Mesothelial cell of epicardium (in vitro differentiated cells): Measurements from ENCODE around the gene PIWIL4. TPM values are rescaled to one million over a fixed set of nuclear protein-coding genes. Genes with fewer than 3 reads are reported as not detected.

Experiments used
- DNase-seq, 2 experiments: peaks; one replicate each; pipeline ENCODE4 v3.0.0; 2021; ENCODE audit warnings: low spot score in 2 of 2; ENCODE audit not compliant: unreplicated experiment in 2 of 2
- H3K27ac Mint-ChIP-seq: 2 replicates; pipeline ENCODE4 v1.8.0; 2021; ENCODE audit warnings: mixed read lengths
- H3K27me3 Mint-ChIP-seq: 2 replicates; pipeline ENCODE4 v1.8.0; 2021; ENCODE audit warnings: low read depth, mixed read lengths
- H3K36me3 Mint-ChIP-seq: 2 replicates; pipeline ENCODE4 v1.8.0; 2021; ENCODE audit warnings: mixed read lengths
- H3K4me1 Mint-ChIP-seq: 2 replicates; pipeline ENCODE4 v1.8.0; 2021; ENCODE audit warnings: mixed read lengths
- H3K4me3 Mint-ChIP-seq: 2 replicates; pipeline ENCODE4 v1.8.0; 2021; ENCODE audit warnings: mild to moderate bottlenecking, moderate library complexity, mixed read lengths
- H3K9me3 Mint-ChIP-seq: 2 replicates; pipeline ENCODE4 v1.8.0; 2021; ENCODE audit warnings: mixed read lengths
- total RNA-seq: library from RNA; stranded (reverse); gene quantifications from 3 replicates; pipeline ENCODE4 v1.2.1, GENCODE V29; 2021
- TF ChIP-seq, protein P1 (sequence below): fragments of 200-600 bp; sonication (generic); IDR thresholded peaks from one replicate; pipeline ENCODE4 v1.5.0; 2021; ENCODE audit warnings: antibody characterized with exemption; ENCODE audit not compliant: unreplicated experiment

PIWIL4 gene
- 4.1 to 5.0 TPM (median 4.9 TPM) in 3 replicates for total RNA-seq

DNA sequence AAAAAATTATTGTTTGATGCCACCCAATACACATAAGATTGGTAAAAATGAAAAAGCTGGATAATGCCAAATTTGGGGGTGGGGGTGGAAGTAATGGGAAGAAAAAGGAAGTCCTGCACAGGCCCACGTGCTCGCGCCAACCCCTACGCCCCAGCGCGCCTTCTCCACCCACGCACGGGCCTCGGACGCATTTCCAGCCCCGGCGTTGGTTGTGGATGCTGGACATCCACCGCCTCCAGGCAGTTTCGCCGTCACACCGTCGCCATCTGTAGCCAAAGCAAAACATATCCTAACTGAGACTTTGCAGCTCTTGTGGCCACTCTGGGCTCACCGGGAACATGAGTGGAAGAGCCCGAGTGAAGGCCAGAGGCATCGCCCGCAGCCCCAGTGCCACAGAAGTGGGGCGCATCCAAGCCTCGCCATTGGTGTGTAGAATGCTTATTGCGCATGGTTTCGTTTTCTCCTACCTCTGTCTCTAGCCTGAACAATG lies at the start of gene PIWIL4:
Gene PIWIL4, plus strand, starts transcription at position 188 of the 490 bp plus-strand sequence. Its CDS starts 151 bp downstream, at position 339.
- DNase-seq = no peak
- TF ChIP-seq, protein P1, sequence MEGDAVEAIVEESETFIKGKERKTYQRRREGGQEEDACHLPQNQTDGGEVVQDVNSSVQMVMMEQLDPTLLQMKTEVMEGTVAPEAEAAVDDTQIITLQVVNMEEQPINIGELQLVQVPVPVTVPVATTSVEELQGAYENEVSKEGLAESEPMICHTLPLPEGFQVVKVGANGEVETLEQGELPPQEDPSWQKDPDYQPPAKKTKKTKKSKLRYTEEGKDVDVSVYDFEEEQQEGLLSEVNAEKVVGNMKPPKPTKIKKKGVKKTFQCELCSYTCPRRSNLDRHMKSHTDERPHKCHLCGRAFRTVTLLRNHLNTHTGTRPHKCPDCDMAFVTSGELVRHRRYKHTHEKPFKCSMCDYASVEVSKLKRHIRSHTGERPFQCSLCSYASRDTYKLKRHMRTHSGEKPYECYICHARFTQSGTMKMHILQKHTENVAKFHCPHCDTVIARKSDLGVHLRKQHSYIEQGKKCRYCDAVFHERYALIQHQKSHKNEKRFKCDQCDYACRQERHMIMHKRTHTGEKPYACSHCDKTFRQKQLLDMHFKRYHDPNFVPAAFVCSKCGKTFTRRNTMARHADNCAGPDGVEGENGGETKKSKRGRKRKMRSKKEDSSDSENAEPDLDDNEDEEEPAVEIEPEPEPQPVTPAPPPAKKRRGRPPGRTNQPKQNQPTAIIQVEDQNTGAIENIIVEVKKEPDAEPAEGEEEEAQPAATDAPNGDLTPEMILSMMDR = no peak
- no peaks in the 10 kb centered on the region for H3K36me3 Mint-ChIP-seq
- H3K4me1 Mint-ChIP-seq = peaks cover 8% of the 10 kb centered on the region
- H3K27ac Mint-ChIP-seq = no peak within 1 kb of the TSS
- H3K9me3 Mint-ChIP-seq = no peaks in the 10 kb centered on the region
- no peak within 1 kb of the TSS for H3K4me3 Mint-ChIP-seq
- no peaks in the 10 kb centered on the region for H3K27me3 Mint-ChIP-seq

DNA sequence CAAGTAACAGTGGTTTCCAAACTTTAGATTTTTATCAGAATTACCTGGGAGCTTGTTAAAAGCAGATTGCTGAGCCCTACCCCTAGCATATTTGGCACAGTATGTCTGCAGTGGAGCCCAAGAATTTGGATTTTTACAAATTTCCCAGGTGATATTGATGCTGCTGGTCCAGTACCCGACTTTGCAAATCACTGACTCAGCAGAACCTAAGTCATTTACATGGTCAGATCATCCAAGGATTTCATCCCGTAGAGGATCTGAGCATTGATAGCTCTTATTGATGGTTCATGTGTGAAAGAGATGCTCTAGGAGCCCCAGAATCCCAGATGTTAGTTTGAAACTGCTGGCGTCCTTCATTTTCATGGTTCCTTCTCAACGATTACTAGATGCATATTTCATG lies 48.9 kb upstream of the PIWIL4 start:
- Mint-ChIP-seq H3K4me3 (no peak overlapping the region), H3K4me1 (peaks cover 5% of the 10 kb centered on the region), H3K9me3 (no peaks in the 10 kb centered on the region), H3K27me3 (peaks cover 7% of the 10 kb centered on the region), H3K27ac (no peak overlapping the region), H3K36me3 (no peaks in the 10 kb centered on the region)
- DNase-seq = no peak
- TF ChIP-seq, protein P1 = no peak

GRCh38 chr11:94519478-94520084 lies 47.6 kb upstream of the PIWIL4 start:
- no peaks in the 10 kb centered on the region for H3K9me3 Mint-ChIP-seq
- no peaks in the 10 kb centered on the region for H3K36me3 Mint-ChIP-seq
- peaks cover 15% of the 10 kb centered on the region for H3K4me1 Mint-ChIP-seq
- TF ChIP-seq, protein P1 = peak; percentile 69
- H3K27ac Mint-ChIP-seq = no peak overlapping the region
- H3K4me3 Mint-ChIP-seq = no peak overlapping the region
- DNase-seq = no peak
- peaks cover 7% of the 10 kb centered on the region for H3K27me3 Mint-ChIP-seq

DNA sequence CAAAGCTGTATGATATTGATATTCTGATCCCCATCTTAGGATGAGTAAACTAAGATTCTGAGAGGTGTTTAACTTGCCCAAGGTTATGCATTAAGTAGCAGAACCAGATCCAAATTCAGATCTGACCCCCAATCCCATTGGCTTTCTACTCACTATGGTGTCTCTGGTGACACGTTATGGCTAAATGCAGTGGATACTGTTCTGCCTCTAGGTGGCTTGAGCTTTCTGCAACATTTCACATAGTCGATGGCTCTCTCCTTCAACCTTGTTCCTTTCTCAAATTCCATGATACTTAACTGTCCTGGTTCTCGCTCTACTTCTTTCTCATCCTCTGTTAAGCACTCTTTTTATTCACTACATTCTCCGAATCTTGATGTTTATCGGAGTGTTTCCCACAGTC lies 45.5 kb upstream of the PIWIL4 start:
- no peak for DNase-seq
- no peak overlapping the region for H3K4me3 Mint-ChIP-seq
- no peaks in the 10 kb centered on the region for H3K27me3 Mint-ChIP-seq
- TF ChIP-seq, protein P1 = no peak
- no peak overlapping the region for H3K27ac Mint-ChIP-seq
- peaks cover 33% of the 10 kb centered on the region for H3K4me1 Mint-ChIP-seq
- H3K9me3 Mint-ChIP-seq = no peaks in the 10 kb centered on the region
- H3K36me3 Mint-ChIP-seq = no peaks in the 10 kb centered on the region

DNA sequence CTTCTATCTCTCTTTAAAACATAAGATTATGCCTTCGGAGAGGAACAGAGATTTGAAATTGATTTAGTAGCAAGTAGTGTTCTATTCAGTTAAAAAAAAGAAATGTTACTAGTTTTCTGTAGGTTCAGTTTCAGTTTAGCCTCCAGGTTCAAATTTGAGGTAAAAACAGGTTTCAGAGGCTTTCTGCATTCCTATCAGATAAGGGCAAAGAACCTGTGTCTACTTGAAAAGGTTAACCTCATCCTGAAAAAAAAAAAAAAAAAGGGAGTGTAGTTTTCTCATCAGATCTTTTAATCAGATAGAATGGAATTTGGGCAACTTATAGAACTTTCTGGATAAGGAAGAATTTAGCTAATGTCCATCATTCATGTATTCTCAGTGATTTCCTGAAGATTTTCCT lies 42.8 kb upstream of the PIWIL4 start:
- peaks cover 53% of the 10 kb centered on the region for H3K4me1 Mint-ChIP-seq
- TF ChIP-seq, protein P1 = no peak
- DNase-seq = no peak
- no peaks in the 10 kb centered on the region for H3K9me3 Mint-ChIP-seq
- H3K36me3 Mint-ChIP-seq = no peaks in the 10 kb centered on the region
- H3K27ac Mint-ChIP-seq = peak overlapping the region; percentile 44
- no peaks in the 10 kb centered on the region for H3K27me3 Mint-ChIP-seq
- no peak overlapping the region for H3K4me3 Mint-ChIP-seq
